NCI-H2081 (cell line): ENCODE data around the gene CSDE1.

Source experiments
- DNase-seq, 2 experiments: peaks; one replicate each; lab custom pipeline; 2025; lab: John Stamatoyannopoulos, UW

CSDE1 gene

DNA sequence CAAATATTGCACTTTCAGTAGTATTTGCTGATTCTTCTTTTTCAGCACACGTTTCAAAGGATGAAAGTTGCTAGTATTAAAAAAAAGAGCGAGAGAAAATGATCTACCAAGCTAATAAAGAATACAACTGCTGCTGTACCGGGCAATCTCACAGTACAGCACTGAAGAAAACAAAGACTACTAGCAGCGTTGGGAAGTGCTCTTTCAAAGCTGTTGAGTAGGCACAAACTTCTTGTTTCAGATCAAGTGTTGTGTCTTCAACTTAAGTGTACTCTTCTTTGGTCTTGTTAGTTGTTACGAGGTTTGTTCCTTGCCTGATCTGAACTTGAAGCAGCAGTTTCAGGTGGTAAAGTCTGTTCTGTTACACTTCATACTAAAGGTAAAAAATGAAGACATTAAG is 7.9 kb downstream of the CSDE1 start:
- no peak for DNase-seq

DNA sequence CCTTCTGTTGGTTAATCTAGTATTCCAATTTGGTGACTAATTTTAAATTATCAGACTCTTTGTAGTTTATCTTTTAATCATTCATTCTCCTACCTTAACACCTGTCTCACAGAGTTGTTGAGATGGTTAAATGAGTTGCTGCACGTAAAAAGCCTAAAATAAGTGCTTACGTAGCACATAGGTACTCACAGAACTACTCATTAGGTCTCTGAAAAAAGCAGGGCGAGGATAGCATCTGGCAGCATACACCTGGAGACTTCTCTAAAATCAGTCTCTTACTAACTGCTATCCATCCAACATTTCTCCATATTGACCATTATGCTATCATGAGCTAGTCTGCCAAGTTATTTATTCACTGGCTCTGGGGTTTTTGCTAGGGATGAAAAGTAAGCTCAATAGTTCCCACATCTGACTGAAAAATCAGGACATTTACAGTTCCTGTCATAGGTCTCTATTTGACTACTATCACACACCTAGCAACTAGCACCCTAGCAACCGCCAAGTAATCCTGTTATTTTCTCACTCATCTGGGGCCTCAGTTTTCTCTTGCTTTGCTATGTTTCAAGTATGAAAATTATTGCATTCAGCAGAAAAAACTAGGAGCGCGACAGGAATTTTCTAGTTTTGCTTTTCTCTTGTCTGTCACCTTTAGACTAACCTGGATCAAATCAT is 11.2 kb downstream of the CSDE1 start:
- no peak for DNase-seq

DNA sequence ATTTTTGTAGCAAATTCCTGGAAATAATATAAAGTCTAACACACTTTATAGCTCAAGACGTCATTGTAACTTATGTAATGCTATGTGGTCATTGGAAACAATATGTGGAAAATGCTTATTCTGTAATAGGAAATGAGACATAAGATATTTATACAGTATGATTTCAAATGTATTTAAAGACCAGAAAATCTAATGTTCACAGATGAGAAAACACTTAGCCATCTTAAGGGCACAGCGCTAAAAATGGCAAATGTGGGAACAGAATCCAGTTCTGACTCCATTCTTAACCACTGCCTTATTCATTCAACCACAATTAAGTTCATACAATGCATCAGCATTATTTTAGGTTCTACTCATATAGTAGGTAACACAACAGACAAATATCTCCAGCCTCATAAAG is 12.5 kb downstream of the CSDE1 start:
- DNase-seq, result no peak

DNA sequence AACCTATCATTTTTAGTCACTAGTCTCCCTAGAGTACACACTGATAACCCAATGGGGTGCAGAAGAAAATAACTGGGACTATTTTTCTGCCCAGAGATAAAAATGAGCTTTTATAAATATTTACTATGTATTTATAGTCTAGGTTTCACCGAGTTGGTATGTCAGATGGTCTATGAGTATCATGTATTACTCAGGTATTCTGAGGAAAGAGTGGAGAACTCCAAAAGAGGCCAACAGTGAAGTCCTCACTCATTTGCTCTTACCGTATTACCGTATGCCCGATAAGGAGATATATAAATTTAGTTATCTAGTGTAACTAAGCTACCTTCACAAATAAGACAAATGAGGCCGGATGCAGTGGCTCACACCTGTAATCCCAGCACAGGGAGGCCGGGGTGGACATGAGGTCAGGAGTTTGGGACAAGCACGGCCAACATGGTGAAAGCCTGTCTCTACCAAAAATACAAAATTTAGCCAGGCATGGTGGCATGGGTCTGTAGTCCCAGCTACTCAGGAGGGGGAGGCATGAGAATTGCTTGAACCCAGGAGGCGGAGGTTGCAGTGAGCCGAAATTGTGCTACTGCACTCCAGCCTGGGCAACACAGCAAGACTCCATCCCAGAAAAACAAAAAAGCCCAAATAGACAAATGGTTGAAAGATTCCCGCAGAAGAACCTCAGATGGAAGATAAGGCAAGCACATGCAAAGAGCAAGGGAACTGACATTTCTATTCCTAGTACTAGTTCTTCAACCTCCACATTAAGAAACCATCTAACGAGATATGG is 15.6 kb downstream of the CSDE1 start:
- no peak for DNase-seq

DNA sequence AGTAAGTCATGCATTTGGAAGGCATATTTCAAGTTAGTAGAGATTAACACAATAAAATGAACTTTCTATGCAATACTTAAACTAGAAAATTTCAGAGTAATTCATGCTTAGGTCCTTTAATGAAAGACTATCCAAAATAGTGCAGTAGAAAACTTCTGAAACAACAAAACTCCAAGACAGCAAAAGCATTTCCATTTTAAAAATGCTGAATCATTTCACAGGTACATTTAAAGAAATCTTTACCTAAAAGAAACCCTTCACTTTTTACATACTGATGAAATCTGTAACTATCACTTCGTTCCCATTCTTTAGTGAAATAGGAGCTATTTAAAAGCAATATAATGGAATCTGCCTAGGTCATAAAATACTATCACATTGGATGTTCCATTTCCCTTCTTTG is 17.5 kb downstream of the CSDE1 start:
- no peak for DNase-seq

DNA sequence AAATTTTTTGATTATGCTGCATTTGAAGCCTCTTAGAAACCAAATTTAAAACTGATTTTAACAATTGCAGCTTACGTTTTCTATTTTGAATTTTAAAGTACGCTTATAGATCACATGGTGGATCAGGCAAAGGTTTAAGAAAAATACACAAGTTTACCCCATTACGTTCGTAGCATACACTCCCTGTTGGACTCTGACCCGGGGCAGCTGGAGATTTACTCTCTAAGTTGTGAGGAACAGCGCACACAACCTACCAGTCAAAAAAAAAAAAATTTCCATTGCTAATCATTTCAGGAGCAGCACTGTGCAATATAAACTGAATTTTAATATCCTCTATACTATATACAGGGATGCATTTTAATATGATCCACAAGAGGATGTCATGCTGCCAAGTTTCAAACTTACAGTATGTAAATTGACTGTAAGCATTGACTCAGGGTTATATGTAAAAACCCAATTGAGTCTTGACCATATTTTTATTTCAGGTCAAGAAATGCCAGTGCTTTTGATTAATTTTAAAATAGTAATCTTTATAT is 20.4 kb downstream of the CSDE1 start:
- no peak for DNase-seq

DNA sequence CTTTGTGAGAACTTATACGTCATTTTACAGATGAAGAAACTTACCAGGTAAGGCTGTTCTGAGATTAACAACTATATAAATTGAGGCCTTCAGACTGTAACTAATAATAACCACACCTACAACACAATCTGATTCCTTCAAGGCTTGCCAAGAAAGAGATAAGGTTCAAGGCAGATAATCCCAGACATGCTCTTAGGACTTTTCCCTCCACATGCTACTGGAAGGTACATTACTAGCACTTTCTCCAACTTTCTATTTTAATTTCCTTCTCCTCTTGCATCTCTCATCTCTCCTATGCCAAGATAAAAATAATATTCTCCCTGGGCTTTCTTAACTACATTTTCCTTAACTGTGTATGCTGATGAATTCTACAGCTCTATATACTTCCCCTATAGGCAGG is 22.3 kb downstream of the CSDE1 start:
- DNase-seq, result no peak

DNA sequence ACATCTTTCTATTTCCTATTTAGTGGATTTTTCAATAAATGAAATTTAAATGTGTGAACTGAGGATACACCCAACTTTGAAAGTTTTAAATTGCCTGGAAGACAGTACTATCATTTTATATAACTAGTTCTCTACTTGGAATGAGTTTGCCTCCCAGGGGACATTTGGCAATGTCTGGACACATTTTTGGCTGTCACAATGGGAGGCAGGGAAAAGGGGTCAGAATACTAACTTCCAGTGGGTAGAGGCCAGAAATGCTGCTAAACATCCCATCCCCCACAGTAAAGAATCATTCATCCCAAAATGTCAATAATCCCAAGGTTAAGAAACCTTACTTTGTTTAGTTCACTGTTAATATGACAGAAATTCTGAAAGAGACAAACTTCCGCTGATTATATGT is 28.0 kb downstream of the CSDE1 start:
- DNase-seq, result no peak

DNA sequence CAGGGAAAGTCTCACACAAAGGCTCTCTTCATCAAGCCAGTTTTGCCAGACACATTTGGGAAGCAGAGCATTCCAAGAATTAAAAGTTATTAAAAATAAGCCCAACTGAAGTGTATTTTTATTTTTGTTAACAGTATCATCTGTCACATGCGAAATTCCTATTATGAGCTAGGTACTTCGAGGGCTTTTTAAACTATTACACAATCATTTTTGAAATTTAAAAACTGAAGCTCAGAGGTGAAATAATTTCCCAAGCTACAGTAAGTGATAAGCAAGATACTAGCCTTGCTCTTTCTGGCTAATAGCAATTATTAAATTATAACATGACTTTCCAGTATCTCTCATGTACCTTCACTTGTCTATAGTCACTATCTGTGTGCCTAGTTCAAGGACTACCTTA is 29.2 kb downstream of the CSDE1 start:
- no peak for DNase-seq

DNA sequence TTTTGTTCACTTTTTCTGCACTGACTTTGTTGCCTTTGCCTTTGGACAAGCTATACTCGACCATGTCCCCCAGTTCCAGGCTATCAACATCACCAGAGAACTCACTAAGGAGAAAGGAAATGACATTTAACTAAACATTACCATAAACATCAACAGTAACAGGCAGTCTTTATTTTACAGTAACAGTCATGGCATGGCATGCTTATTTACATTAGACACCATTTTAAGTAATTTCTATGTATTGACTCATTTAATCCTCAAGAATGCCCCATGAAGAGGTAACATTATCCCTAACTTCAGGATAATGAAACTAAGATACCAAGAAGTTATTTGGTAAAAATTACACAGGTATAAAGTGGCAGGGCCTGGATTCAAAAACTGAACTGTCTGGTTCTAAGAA is 32.6 kb downstream of the CSDE1 start:
- DNase-seq, result no peak

DNA sequence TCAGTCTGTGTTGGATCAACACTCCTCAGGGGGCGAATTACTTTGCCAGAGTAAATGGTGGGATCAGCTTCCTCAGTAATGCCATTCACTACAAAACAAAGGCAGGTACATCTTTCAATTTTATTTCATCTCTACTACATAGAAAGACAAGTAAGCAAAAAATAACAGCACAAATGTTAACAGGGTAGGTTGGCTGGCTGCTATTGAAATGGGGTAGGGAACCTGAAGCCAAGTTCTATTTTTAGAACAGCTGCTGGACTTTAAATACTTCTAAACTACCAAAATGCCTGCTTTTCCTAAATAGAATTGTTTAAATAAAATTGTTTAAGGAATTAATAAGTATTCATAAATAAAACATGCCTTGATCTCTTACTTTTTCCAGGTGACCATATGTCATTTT is 33.9 kb downstream of the CSDE1 start:
- DNase-seq, result no peak

DNA sequence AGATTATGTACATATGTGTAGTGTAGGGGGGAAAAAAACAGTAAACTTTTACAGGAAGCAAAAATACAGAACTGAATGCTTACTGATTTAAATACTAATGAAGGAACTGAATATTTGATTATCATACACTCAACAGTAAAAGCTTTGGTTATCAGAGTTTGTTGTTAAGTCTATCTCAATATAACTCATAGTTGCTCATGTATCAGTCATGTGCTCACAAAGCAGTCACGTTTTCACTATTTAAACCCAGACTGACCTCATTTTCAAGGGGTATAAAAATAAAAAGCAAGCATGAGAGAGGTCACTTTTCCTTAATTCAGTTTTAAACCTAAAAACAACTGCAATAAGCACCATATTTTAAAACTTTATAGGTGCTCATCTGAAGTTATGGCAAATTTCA is 34.3 kb downstream of the CSDE1 start:
- DNase-seq, result no peak

DNA sequence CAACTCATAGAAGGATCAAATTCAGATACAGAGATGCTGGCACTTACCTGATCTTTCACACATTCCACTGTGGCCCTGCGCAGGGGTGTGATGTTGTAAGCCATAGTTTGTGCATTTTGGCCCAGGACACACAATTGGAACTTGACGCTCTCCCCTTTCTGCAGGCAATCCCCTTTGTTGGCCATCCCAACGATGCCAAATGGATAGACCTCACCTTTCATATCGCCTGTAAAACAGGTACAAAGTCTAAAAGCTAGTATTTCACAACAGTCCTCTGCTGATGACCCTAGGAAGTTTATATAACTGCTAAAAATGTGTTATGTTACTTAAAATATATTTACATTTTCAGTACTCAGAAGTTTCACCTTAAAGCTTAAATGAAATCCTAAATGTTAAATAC is 37.3 kb downstream of the CSDE1 start:
- DNase-seq, result no peak

DNA sequence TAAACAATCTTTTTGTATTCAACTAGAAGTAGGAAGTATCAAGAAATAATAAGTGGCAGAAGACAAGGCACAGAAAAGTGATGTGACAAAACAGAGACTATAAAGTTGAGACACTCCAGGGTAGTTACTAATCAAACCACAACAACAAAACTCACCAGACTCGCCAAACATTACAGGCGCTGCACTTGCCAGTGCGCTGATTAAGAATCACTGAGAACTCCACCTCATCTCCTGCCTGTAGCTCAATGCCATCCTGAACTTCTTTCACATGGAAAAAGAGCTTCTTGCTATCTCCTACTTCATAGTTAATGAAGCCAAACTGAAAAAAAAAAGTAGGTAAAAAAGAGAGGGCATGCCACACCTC is 38.4 kb downstream of the CSDE1 start:
- no peak for DNase-seq

DNA sequence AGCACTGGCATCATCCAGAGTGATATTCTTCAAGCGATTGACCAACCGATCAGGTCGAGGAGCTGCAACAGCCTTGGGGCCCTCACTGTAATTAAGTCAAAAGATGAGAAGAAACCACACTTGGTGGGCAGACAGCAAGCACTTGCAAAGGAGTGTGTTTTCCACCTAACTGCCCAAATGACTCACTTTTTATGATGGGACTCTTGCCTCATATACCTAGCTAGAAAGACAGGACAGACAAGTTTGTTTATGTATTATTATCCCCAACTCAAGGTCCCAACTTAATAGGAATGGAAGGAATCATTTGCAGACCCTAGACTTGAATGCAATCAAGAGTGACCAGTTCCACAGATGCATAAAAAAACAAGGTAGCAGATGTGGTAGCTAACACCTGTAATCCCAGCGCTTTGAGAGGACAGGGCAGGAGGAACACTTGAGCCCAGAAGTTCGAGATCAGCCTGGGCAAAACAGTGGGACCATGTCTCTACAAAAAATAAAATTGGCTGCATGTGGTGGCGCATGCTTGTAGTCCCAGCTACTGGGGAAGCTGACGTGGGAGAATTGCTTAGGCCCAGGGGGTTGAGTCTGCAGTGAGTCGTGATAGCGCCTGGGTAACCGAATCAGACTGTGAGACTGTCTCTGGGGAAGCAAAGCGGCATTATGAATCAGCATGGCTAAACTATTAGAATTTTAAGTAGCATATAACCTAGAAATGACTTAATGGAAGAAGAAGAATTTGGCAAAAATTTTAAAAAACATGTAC is 38.9 kb downstream of the CSDE1 start:
- no peak for DNase-seq

DNA sequence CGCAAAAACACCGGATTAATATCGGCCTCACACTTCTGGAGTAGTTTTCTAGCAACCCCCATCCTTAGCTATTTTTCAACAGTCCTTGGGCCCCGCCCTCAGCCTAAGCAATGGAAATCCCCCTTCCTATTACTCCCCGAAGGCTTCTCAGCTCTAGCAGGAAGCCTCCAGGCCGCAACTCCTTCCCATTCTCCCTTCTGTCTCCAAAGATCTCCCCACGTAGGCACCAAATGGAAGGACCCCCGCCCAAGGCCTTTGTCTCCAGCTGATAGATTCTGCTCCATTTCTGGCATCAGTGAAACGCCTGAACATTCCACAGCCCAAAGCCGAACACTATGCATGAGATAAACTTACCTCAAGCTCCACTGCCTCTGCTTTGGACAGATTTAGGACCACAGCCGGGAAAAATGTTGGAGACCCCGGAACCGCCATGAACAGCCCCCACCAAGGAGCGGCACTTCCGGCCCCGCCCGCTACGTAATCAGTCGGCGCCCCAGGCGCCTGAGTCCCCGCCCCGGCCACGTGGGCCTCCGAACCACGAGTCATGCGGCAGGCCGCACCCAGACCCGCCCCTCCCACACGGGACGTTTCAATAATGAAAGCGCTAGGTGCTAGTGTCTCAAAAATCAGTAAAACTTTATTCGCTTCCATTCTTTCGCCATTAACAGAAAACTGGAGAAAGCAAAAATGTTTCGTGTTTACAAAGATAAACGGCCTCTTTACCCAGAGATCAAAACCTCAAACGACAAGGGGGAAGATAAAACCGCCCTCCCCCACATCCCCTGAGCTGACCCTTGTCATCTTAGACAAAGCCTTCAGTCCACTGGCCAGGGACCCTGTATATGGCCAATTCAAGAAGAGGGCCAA is 41.2 kb downstream of the CSDE1 start, which contains the start of gene NRAS:
NRAS (minus strand) TSS at position 468 of the 867 bp plus-strand sequence. CDS start 611 bp downstream, outside the sequence.
- peak; percentile 70 to 82 for DNase-seq

DNA sequence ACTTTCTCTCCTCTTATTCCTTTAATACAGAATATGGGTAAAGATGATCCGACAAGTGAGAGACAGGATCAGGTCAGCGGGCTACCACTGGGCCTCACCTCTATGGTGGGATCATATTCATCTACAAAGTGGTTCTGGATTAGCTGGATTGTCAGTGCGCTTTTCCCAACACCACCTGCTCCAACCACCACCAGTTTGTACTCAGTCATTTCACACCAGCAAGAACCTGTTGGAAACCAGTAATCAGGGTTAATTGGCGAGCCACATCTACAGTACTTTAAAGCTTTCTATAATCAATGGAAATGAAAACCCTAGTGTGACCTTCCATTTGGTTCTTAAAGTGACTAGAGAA is 41.9 kb downstream of the CSDE1 start:
- DNase-seq, result no peak

DNA sequence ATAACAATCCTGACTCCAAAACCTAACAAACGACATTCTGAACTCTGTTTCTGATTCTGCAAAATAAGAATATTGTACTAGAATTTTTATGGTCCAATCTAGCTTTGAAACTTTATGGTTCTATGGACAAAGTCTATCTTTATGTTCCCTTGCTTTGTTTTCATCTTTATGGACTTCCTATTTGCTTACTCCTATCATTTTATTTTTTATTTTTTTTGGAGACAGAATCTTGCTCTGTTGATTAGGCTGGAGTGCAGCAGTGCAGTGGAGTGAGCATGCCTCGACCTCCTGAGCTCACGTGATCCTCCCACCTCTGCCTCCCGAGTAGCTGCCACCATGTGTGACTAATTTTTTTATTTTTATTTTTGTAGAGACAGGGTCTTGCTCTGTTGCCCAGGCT is 44.8 kb downstream of the CSDE1 start:
- no peak for DNase-seq

DNA sequence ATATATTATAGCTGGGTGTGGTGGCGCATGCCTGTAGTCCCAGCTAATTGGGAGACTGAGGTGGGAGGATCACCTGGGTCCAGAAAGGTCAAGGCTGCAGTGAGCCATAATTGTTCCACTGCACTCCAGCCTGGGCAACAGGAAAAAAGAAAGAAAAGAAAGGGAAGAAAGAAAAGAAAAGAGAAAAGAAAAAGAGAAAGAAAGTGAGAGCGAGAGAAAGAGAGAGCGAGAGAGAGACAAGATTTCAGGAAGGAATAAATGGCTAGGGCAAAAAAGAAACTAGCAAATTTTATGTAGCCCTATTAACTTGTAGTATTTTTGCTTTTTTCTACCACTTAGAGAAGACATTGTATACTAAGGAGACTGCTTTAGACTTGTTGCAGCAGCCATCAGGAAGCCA is 47.4 kb downstream of the CSDE1 start:
- DNase-seq, result no peak

DNA sequence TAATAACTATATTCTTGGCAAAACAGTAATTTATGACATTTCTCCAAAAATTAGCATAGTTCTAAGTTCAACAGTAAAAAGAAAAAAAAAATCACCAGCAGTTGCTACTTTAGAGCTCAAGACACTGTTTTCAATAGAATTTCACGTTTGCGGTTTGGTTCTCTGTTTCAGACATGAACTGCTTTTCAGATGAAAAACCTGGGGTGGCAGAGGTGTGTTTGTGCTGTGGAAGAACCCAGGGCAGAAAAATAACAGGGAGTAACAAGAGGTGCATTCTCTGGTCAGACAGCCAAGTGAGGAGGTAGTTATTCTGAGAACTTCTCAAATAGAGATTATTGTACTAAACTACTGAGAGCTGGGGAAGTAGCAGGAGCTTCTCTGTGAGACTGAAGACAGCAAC is 50.2 kb downstream of the CSDE1 start:
- no peak for DNase-seq

DNA sequence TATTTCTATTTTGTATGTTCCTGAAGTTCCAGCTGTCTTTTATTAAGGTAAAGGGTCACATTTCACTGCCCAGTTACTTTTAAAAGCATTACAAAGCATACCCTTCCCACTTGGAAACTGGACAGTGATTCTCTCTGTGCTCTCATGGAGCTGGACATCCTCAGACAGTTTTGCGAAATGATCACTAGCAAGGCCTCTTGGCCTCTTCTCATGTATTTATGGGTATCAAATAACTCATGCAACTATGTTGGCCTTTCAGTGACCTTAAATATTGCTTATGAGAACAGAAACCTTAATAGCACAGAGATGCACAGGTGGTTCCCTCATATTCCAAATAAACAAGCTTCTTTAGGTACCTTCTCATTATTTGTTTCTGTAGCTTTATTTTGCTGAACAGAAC is 54.5 kb downstream of the CSDE1 start:
- DNase-seq, result no peak

DNA sequence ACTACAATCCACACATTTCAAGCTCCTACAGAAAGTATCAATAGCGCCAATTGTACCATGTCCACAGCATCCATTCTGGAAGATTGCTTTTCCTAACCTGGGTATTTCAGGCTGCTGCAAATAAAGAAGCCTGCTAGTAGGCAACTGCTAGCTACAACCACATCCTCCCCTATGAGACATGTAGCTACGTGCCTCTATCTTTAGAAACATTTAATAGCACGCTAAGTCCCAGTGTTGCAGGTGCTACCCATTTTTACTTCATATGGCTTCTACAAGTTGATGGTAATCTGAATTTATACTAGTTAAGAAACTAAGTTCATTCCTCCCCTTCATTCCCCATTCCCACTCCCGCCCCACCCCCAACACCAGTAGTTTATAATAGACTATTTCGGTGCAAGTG is 55.0 kb downstream of the CSDE1 start:
- no peak for DNase-seq
